GM12891 (cell line): ENCODE data around the gene USP14.
"Not testable (repeated sequence)": the region's sequence is repeated elsewhere in the genome, so short reads cannot be mapped to it uniquely, and the experiment has no call there.

ENCODE experiments used
- DNase-seq: peaks from one replicate; pipeline ENCODE4 v3.0.0; 2011; ENCODE audit warnings: low spot score; ENCODE audit not compliant: insufficient read length
- FAIRE-seq: peaks from 2 replicates; lab custom pipeline; 2011; peaks lifted over from hg19 to GRCh38; lab: Jason Lieb, UNC
- PAX5 ChIP-seq: IDR thresholded peaks from 2 replicates; pipeline ENCODE4 v1.6.1; 2011; ENCODE audit warnings: low read length, moderate library complexity, mild to moderate bottlenecking; ENCODE audit not compliant: insufficient read depth, severe bottlenecking
- POLR2A ChIP-seq: IDR thresholded peaks from 2 replicates; pipeline ENCODE4 v1.6.1; 2011; ENCODE audit warnings: low read depth, low read length, control low read depth
- POLR2AphosphoS5 ChIP-seq: IDR thresholded peaks from 2 replicates; pipeline ENCODE4 v1.6.1; 2011; ENCODE audit warnings: low read depth, low read length, control low read depth
- POU2F2 ChIP-seq: IDR thresholded peaks from 2 replicates; pipeline ENCODE4 v1.6.1; 2011; ENCODE audit warnings: low read depth, mild to moderate bottlenecking, control low read depth, low read length, moderate library complexity
- SPI1 ChIP-seq: IDR thresholded peaks from 2 replicates; pipeline ENCODE4 v1.6.1; 2011; ENCODE audit warnings: low read depth, low read length, control low read depth
- TAF1 ChIP-seq: IDR thresholded peaks from 2 replicates; pipeline ENCODE4 v1.6.1; 2011; ENCODE audit warnings: low read depth, low read length, control low read depth

USP14 gene

GRCh38 chr18:137327-137726 is 21.0 kb upstream of the USP14 start:
- no peak for DNase-seq
- FAIRE-seq: no peak

GRCh38 chr18:140670-141266 is 17.6 kb upstream of the USP14 start:
- no peak for TF ChIP-seq POLR2AphosphoS5
- no peak for TF ChIP-seq POLR2A
- no peak for TF ChIP-seq SPI1
- no peak for TF ChIP-seq PAX5
- TF ChIP-seq TAF1: no peak
- no peak for TF ChIP-seq POU2F2
- FAIRE-seq (no peak), DNase-seq (no peak)

More at GRCh38 chr18:137327-137726, 21.0 kb upstream of the USP14 start:
- TF ChIP-seq TAF1 (no peak), POU2F2 (no peak), PAX5 (no peak), POLR2AphosphoS5 (no peak), SPI1 (no peak), POLR2A (no peak)

GRCh38 chr18:142624-143296 is 15.6 kb upstream of the USP14 start:
- DNase-seq, FAIRE-seq: not testable (repeated sequence)

DNA sequence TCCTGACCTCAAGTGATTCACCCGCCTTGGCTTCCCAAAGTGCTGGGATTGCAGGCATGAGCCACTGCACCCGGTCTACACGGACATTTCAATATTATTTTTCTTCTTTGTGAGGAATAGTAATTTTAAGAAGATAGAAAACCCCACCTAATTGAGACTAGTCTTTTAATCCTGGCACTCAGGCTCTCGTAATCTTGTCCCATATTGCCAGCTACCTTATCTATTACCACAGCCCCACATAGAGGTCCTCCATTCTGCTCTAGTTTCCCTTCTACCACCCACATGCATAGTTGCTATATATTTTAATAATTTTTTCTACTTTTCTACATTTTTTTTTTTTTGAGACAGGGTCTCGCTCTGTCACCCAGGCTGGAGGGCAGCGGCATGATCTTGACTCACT is 9.5 kb upstream of the USP14 start:
- no peak for TF ChIP-seq POLR2A
- TF ChIP-seq PAX5: no peak
- no peak for TF ChIP-seq POLR2AphosphoS5
- no peak for TF ChIP-seq TAF1
- TF ChIP-seq POU2F2: no peak
- TF ChIP-seq SPI1: no peak
- DNase-seq (no peak), FAIRE-seq (no peak)

- TF ChIP-seq TAF1 (no peak), POLR2A (no peak), SPI1 (no peak), POU2F2 (no peak), PAX5 (no peak), POLR2AphosphoS5 (no peak)
- FAIRE-seq: no peak
- DNase-seq: no peak
Measured at GRCh38 chr18:154151-154550, 4.2 kb upstream of the USP14 start.

- FAIRE-seq (no peak), DNase-seq (no peak)
- TF ChIP-seq POU2F2 (no peak), SPI1 (no peak), TAF1 (no peak), PAX5 (no peak), POLR2A (no peak), POLR2AphosphoS5 (no peak)
Measured at GRCh38 chr18:155688-156087, 2.7 kb upstream of the USP14 start.

- no peak for TF ChIP-seq SPI1
- no peak for FAIRE-seq
- DNase-seq: no peak
Measured at GRCh38 chr18:156514-157230, 1.7 kb upstream of the USP14 start.

GRCh38 chr18:159037-159652 is 788 bp downstream of the USP14 start:
- FAIRE-seq: peak; percentile 77
- DNase-seq: no peak
- TF ChIP-seq POLR2AphosphoS5: no peak
- TF ChIP-seq SPI1: no peak
- no peak for TF ChIP-seq POU2F2
- TF ChIP-seq PAX5: no peak
- TF ChIP-seq TAF1: no peak
- TF ChIP-seq POLR2A: no peak

- FAIRE-seq (no peak), DNase-seq (no peak)
- TF ChIP-seq POLR2AphosphoS5 (no peak), SPI1 (no peak), POU2F2 (no peak)
Measured at GRCh38 chr18:159933-160332, 1.6 kb downstream of the USP14 start.

DNA sequence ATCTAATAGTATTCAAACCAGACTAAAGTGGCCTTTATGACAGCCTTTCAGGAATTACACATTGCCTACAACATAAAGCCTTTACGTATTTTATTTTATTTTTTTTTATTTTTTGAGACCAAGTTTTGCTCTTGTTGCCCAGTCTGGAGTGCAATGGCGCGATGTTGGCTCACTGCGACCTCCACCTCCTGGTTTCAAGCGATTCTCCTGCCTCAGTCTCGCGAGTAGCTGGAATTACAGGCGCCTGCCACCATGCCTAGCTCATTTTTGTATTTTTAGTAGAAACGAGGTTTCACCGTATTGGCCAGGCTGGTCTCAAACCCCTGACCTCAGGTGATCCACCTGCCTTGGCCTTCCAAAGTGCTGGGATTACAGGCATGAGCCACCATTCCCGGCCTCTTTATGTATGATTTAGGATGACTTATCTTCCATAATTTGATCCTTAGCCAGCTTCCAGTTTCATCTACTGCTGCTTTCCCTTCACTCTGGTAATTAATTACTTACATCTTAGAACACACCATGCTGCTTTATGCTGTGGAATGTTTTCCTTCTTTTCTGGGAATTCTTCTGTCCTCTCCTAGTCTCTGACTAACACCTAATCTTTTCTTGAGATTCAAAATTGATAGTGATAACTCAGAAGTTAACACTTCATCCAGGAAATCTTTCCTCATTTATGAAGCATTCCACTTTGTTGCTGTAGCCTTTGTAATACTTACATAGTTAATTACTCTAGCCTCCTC is 2.6 kb downstream of the USP14 start:
- FAIRE-seq (no peak), DNase-seq (no peak)
- TF ChIP-seq TAF1 (no peak), POLR2A (no peak), PAX5 (no peak), POLR2AphosphoS5 (no peak), SPI1 (no peak), POU2F2 (no peak)
